Left ventricle myocardium inferior (tissue), 1 donor: ENCODE measurements around the gene GTF2IRD1. TPM values are rescaled to one million over a fixed set of nuclear protein-coding genes. Genes with fewer than 3 reads are reported as not detected.
A peak's percentile ranks its signal among the peaks of the same experiment; 100 is the strongest.

Experiments
- DNase-seq: peaks from one replicate; pipeline ENCODE4 v3.0.0-alpha.2; 2020
- H3K27ac ChIP-seq: fragments of 200-600 bp; replicated peaks from 2 replicates; pipeline ENCODE4 v1.8.0; 2021
- H3K27me3 ChIP-seq: fragments of 200-600 bp; 2 replicates; pipeline ENCODE4 v1.8.0; 2021; ENCODE audit warnings: low read depth
- H3K36me3 ChIP-seq: fragments of 200-600 bp; 2 replicates; pipeline ENCODE4 v1.8.0; 2021
- H3K4me1 ChIP-seq: fragments of 200-600 bp; 2 replicates; pipeline ENCODE4 v1.8.0; 2021
- H3K4me3 ChIP-seq: fragments of 200-600 bp; 2 replicates; pipeline ENCODE4 v1.8.0; 2021; ENCODE audit warnings: mild to moderate bottlenecking, moderate library complexity
- H3K9me3 ChIP-seq: fragments of 200-600 bp; replicated peaks from 2 replicates; pipeline ENCODE4 v1.8.0; 2021
- CTCF ChIP-seq: fragments of 200-600 bp; IDR thresholded peaks from 2 replicates; pipeline ENCODE4 v1.8.0; 2021; ENCODE audit warnings: antibody characterized with exemption, mild to moderate bottlenecking, borderline replicate concordance
- intact Hi-C: fragments of 100-400 bp; cut with micrococcal nuclease; formaldehyde crosslinking; loops from one replicate; pipeline ENCODE4 v1.11.0; 2022
- total RNA-seq: library from RNA; stranded (reverse); fragmentation: NEBNext Ultra II Directional; extraction: Animal tissue kit (Norgen Biotek cat#: 25700); gene quantifications from one replicate; pipeline ENCODE4 v1.2.1, GENCODE V29; 2021
- donor health status: DM: no; HTN: yes; CAD: no; lungs with severe emphysema.

Gene GTF2IRD1
- total RNA-seq, 1 donor from 2014 or later = 15.8 TPM

- no peak for TF ChIP-seq CTCF
- H3K36me3 ChIP-seq = peaks cover 27% of the 10 kb centered on the region
- intact Hi-C loops = no loop called here
Measured at GRCh38 chr7:74512762-74513161, 59.1 kb downstream of the GTF2IRD1 start.

GRCh38 chr7:74514131-74514591, 60.5 kb downstream of the GTF2IRD1 start:
- H3K27ac ChIP-seq = peak overlapping the region; percentile 84
- no peaks in the 10 kb centered on the region for H3K9me3 ChIP-seq
- no peak overlapping the region for H3K4me3 ChIP-seq
- peaks cover 30% of the 10 kb centered on the region for H3K4me1 ChIP-seq
- no peak for TF ChIP-seq CTCF
- peaks cover 36% of the 10 kb centered on the region for H3K36me3 ChIP-seq
- intact Hi-C loops = no loop called here
- peak; percentile 29 for DNase-seq
- no peaks in the 10 kb centered on the region for H3K27me3 ChIP-seq

More at GRCh38 chr7:74512762-74513161, 59.1 kb downstream of the GTF2IRD1 start:
- no peak for DNase-seq
- no peaks in the 10 kb centered on the region for H3K27me3 ChIP-seq
- no peaks in the 10 kb centered on the region for H3K9me3 ChIP-seq
- peaks cover 30% of the 10 kb centered on the region for H3K4me1 ChIP-seq
- H3K27ac ChIP-seq = no peak overlapping the region
- no peak overlapping the region for H3K4me3 ChIP-seq

GRCh38 chr7:74515276-74515675, 61.6 kb downstream of the GTF2IRD1 start:
- peak overlapping the region; percentile 84 for H3K27ac ChIP-seq
- H3K36me3 ChIP-seq = peaks cover 47% of the 10 kb centered on the region
- no peak overlapping the region for H3K4me3 ChIP-seq
- H3K9me3 ChIP-seq = no peaks in the 10 kb centered on the region
- H3K4me1 ChIP-seq = peaks cover 30% of the 10 kb centered on the region
- no peak for TF ChIP-seq CTCF
- no peaks in the 10 kb centered on the region for H3K27me3 ChIP-seq
- DNase-seq = no peak
- intact Hi-C loops = no loop called here

GRCh38 chr7:74516214-74516613, 62.5 kb downstream of the GTF2IRD1 start:
- Histone ChIP-seq H3K9me3 (peaks cover 1% of the 10 kb centered on the region), H3K27ac (no peak overlapping the region), H3K27me3 (no peaks in the 10 kb centered on the region), H3K4me1 (peaks cover 30% of the 10 kb centered on the region), H3K4me3 (no peak overlapping the region), H3K36me3 (peaks cover 56% of the 10 kb centered on the region)
- TF ChIP-seq CTCF = no peak
- DNase-seq = no peak
- intact Hi-C loops = no loop called here

- H3K4me3 ChIP-seq = no peak overlapping the region
- TF ChIP-seq CTCF = no peak
- H3K36me3 ChIP-seq = peaks cover 59% of the 10 kb centered on the region
- H3K4me1 ChIP-seq = peaks cover 30% of the 10 kb centered on the region
- no peaks in the 10 kb centered on the region for H3K27me3 ChIP-seq
- H3K9me3 ChIP-seq = peaks cover 9% of the 10 kb centered on the region
- no peak overlapping the region for H3K27ac ChIP-seq
- intact Hi-C loops = no loop called here
- no peak for DNase-seq
Measured at GRCh38 chr7:74518041-74518440, 64.3 kb downstream of the GTF2IRD1 start.
